HG02943 (cell line): ENCODE results near the gene TSPAN31.
A peak's percentile ranks its signal among the peaks of the same experiment; 100 is the strongest.

Source experiments
- ATAC-seq: cut with Tn5 transposase; IDR thresholded peaks from one replicate; pipeline ENCODE4 v1.9.1; 2021; ENCODE audit warnings: mild to moderate bottlenecking, low read depth, moderate library complexity; ENCODE audit not compliant: unreplicated experiment

TSPAN31 gene

DNA sequence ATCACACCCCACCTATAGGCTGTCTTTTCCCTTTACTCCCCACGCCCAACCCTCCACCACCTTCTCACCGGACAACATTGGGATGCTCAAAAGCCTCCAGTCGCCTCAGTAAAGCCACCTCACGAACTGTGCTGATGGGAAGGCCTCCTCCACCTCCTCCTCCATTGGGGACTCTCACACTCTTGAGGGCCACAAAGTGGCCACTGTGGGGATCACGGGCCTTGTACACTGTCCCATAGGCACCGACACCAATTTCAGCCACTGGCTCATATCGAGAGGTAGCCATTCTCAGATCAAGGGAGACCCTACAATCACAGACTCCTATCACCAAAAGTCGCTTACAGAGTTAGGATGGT is 6.6 kb downstream of the TSPAN31 start:
- no peak for ATAC-seq

DNA sequence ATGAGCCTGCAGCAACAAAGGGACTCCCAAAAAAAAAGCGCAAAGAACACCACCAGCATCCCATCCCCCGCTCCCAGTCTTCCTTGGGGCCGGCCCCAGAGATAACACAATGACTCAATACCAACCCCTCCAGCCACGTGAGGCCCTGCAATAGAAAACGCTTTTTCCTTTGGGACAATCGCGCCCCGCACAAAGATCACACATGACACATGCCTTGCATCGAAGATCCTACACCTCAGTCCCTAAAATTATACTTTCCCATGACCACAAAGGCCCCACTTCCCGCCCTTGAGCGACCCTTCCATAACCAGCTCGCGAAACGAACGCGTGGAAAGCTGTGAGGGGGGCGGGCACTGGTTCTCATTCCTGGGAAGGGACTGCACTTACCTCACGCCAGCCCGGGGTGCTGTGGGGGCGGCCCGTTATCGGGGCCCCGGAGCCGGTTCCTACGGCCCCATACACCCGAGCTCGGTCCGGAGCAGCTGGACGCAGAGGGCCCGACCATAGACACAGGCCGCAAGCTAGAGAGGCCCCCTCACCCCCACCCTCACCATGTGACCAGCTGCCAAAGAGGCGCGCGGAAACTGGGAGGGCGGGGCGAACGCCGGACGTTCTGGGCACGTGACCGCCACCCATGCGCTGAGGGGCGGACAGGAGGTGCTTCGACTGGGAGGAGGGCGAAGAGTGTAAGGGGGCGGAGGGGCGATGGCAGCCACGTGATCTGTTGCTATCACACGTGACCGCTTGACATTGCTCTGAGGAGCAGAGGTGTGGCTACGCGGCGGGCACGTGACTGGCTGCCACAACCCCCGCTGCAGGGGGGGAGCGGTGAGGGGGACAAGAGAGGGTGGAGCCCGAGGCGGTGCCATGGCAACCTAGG is 7.2 kb downstream of the TSPAN31 start, which contains the start of gene CDK4:
TSS of gene CDK4 (minus strand) at position 523 of the 880 bp plus-strand sequence. CDS start 593 bp downstream, outside the sequence.
- peak; percentile 73 for ATAC-seq

DNA sequence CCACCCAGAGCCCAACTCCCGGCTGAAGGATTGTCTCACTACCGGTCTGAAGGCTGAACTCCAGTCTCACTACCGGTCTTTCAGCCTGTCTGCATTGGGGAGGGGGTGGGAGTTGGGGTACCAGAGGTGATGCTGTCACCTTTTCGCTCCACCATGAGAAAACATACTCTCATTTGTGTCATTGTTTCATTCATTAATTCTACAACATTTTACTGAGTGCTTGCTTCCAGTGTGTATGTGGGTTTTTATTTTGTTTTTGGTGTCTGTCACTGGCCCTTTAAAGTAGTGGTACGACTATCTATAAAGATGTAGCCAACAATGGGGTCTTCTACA is 7.8 kb downstream of the TSPAN31 start:
- ATAC-seq = no peak

DNA sequence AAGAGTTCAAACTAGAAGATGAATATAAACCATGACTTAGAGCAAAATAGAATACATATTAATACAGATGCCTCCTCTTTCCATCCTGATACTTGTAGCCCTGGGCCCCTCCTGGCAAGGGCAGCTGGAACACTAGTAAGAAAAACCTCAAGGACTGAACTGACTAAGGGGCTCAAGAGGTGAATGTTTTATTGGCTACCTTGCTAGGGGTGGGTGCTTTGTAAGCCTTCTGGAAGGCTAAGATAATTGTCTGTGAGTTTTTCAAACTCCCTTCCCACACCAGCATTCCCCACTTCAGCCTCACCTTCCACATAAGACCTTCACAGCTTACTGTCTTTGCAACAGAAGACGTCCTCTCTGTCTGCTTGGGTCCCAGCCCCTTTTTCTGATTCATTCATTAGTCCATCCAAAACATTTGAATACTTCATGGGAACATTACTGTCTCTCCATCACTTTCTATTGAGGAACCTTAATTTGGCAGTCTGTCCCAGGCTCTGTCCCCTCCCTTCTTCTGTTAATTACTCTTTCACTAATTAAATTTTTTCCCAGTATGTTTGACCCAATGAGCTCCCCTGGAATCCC is 9.0 kb downstream of the TSPAN31 start:
- ATAC-seq = no peak

DNA sequence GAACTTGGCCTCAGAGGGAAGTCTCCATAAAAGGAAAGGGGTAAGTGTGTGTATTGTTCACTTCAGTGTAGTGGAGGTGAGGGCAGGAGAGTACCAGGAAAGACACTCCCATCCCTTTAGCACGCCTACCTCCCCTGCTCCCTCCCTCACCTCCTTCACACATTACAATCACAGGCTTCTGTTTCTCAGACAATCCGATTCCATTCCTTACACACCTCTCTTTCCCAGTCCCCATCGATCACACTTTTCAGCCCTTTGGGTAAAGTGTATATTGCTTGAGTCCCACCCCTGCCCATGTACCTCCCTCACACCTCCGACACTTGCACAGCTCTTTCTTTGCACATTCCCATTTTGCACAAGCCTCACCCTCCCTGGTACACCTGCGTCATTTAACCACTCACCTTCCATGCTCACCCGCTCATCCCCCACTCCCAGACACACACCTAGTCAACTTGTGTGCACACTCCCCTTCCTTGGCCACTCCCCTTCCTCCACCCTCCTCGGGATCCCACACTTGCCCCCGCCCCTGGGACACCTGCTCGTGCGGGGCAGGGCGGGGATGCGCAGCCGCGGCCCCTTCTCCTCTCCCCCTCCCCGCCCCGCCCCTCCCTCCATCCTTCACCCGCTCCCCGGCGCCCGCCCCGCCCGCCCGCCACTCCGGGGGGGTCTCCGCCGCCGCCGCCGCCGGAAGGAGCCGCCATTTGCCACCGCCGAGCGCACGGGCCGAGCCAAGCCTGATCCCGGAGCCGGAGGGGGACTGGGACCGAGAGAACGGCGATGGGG is 9.8 kb downstream of the TSPAN31 start, which contains the start of gene MARCHF9:
TSS of gene MARCHF9 (plus strand) at position 693 of the 783 bp plus-strand sequence. CDS start 426 bp downstream, outside the sequence.
- no peak for ATAC-seq

DNA sequence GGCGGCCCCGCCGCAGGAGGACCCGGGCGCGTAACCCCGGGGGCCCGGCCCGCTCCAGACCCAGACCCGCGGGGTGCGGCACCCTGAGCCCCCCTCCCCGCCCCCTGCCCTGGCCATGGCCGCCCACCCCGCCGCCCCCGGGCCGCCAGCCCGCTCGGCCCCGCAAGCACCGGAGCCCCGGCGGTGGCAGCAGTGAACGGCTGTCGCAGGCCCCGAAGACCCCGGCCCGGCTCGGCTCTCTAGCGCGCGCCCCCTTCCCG is 10.3 kb downstream of the TSPAN31 start:
- ATAC-seq = no peak

DNA sequence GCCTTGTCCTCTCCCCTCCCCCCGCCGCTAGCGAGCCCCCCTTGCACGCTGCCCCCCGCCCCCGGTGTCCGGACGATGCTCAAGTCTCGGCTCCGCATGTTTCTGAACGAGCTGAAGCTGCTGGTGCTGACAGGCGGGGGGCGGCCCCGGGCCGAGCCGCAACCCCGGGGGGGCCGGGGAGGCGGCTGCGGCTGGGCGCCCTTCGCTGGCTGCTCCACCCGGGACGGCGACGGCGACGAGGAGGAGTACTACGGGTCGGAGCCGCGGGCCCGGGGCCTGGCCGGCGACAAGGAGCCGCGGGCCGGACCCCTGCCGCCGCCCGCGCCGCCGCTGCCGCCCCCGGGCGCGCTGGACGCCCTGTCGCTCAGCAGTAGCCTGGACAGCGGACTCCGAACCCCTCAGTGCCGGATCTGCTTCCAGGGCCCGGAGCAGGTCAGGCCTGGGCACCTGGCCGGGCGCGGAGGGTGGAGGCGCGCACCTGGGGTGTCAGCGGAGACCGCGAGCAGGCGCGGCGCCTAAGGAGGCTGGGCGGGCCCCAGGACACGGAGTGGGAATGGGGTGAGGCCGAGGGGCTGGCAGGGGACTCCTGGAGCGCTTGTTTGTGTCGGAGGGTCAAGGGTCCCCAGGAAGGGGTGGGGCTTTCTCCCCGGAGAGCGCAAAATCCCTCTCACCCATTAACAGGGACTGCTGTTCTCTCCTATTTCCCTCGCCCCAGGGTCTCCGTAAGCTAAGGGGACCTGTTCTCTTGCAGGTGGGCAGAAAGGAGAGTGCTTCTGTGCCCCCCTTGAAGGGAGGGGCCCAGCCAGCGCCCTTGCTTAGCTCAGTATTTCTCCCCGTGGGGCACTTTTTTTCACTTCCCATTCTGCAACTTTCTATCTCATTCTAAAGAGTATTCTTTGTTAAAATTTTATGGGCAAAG is 10.9 kb downstream of the TSPAN31 start:
- no peak for ATAC-seq

DNA sequence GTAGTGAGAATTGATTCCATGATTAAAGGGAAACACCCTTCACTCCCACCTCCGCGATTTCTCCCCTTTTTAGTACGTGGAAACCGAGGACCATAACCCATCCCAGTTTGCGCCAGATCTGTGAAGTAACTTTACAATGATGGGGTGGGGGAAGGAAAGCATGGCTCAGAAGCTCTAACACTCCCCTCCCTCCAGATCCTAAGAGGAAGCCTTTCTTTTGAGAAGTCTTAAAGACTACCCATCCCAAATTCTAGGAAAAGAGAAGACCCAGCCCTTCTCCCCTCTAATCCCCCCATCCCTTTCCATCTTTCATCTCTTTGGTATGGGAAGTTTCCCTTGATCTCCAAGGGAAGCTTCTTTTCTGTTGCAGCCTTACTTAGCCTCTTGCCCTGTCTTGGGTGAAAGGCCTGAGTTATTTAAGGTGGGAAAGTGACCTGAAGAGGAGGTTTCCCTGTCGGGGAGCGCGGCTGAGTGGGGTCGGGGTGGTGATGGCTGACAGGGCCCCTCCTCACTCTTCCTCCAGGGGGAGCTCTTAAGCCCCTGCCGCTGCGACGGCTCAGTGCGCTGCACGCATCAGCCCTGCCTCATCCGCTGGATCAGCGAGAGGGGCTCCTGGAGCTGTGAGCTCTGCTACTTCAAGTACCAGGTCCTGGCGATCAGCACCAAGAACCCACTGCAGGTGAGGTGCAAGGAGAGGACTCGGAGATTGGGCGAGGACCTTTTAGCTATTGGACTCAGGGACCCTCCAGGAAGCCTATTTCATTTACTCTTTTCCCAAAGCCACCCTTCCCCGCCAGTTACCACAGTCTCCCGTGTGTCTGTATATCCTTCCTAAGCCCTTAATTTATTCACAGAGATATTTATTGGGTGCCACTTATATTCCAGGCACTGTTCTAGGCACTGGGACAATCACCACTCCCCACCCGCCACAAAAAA is 11.8 kb downstream of the TSPAN31 start:
- no peak for ATAC-seq

DNA sequence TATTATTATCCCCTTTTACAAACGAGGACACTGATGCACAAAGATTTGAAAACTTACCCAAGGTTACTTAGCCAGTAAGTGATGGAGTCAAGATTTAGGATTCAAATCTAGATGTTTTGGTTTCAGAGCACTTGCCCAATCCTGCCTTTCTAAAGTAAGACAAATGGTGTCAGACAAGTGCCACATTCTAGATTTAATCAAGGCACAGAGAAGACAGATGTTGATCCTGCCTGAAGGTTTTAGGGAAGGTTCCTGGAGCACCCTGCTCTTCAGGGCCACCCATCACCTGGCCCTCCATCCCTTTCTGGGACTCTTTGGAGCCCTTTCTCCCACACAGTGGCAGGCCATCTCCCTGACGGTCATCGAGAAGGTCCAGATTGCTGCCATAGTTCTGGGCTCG is 12.9 kb downstream of the TSPAN31 start:
- ATAC-seq = no peak

DNA sequence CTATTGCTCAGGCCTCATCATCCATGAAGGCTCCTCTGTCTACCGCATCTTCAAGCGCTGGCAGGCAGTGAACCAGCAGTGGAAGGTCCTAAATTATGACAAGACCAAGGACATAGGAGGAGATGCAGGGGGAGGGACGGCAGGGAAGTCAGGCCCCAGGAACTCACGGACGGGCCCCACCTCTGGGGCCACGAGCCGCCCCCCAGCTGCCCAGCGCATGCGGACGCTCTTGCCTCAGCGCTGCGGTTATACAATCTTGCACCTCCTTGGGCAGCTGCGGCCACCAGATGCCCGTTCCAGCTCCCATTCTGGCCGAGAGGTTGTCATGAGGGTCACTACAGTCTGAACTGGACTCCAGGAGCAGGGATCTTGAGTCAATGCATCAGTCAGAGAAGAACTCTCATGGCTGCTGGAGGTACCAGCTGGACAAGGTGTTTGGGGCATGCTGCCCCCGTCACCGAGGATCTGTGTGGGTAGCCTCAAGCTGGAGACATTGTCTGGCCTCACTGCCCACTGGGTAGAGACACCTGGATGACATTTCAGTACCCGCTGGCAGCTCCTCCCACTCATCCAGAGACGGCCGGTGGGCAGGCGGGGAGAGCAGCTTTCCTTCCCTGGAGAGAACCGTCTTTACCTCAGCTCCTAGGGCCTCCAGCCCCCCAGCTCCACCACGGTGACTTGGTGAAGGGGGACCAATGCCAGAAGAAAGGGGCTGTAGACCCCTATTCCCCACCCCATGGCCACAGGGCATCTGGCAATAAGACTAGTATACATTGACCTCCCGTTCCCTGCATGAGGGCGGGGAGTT is 13.9 kb downstream of the TSPAN31 start:
- no peak for ATAC-seq

DNA sequence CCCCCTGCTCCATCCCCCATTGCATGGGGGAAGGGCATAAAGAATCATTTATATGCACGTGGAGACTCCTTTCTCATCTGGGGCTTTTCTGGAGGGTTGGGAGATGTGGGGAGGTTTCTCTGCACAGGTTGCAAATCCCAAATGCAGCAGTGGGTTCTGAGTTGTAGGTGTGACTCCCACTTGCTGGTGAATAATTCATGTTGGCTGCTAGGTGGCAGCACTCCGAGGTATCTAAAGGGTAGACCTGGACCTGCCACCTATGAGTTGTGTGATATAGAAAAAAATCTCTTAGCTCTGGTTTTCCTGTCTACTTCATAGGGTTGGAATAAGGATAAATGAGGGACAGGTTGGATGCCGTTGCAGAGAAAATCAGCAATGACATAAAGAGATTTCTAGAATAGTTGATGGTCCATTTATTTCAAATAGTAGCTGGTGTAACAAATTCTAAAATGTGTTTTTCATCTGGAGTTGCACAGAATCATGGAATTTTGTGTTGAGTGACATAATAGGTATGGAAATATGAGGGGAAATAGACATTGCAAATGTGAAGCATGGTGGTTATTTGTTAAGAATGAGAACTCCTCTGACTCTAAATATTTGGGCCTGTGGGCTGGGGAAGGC is 14.6 kb downstream of the TSPAN31 start:
- ATAC-seq = no peak

DNA sequence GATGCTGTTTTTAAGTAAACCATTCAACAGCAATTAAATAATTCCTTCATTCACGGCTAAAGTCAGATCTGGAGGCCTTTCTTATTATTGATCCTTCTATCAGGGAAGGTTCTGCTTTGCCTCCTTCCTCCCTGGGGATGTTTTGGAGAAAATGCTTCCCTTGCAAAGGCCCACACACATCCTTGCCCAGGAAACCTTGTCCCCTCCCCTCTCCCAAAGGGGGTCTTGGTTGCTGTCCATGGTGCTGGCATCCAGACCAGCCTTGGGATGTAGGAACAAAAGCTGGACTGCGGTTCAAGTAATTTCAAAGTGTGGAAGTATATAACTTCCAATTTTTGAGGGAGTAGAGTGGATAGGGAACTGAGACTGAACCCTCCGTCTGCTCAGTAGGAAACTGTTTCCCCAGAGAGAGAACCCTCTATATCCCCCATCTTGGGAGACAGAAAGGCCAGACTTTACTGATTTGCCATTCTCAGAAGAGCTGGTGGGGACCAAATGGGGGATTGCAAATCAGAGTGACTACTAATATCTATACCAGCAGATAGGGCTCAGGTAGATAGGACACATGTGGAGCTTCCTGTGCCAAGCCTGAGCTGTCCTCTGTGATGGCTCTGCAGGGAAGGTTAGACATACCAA is 15.6 kb downstream of the TSPAN31 start:
- no peak for ATAC-seq

DNA sequence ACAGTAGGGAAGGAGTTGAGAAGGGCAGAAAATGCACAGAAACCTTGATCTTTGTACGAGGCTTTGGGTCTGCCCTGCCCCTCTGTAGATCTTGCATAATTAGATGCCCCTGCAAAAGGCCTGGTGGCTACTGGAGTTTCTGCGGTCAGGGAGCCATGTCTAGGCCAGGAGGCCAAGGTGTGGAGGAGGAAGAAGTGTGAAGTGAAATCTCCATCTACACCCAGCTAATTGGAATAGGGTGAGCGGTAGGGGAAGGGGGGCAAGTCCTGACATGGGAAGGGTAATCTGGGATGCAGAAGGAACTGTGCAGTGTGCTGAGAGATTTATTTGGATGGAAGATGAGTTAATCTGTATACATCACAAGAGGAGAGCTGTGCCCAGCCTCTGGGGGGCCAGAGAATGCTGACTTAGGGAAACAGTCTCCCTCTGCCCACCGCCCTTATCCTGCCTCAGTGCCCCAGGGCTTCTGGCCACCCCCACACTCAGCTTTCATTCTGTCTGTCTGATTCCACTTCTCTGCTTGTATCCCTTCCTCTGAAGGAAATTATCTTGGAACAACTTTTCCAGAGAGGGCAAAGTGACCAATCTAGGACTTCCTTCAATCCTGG is 16.7 kb downstream of the TSPAN31 start:
- no peak for ATAC-seq

DNA sequence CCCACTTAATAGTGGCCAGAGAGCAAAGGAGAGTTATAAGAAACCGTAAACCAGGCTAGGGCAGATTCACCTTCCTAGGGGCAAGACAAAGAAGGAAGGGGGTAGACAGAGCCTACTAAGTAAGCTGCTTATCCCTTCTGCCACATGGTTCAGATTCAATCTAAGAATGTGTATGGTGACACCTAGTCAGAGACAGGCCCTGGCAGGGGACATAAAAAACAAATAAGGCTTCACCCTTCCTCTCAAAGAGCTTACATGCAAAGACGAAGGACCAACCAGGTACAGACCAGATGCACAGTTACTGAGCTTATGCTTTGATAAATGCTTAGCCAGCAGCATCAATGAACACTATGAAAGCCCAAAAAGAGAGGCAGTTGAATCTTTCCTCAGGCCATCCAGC is 17.6 kb downstream of the TSPAN31 start:
- ATAC-seq = no peak

DNA sequence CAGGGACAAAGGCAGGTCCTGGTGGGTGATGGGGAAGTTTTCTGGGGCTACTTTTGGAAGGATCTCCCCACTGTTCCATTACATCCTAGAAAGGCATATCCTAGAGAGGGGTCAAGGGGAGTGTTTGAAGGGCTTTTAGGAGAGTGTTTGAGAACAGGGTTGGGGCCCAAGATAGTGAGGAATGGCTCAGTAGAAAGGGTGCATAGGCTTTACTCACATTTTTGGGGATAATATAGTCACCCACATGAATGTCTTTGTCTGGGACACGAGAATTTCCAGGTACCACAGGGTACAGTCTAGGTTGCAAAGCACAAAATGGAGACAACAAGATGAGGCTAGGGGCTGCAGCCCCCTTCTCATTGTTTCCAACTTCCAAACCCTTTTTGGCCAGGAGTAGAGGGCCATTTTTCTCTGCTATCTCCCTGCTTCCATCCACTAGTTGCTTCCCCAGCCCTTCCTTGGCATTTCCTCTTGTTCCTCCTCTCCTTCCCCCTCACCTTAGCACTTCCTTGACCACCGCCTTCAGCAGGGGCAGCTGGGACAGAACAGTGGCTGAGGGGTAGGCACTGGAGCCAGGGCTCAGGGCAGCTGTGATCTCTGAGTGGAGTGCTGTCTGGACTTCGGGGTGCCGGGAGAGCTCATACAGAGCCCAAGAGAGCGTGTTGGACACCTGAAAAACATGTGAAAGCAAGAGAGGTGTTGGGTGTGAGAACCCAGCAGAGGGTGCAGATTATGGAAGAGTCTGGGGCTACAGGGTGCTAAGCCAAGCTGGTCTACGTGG is 19.2 kb downstream of the TSPAN31 start:
- ATAC-seq = no peak

DNA sequence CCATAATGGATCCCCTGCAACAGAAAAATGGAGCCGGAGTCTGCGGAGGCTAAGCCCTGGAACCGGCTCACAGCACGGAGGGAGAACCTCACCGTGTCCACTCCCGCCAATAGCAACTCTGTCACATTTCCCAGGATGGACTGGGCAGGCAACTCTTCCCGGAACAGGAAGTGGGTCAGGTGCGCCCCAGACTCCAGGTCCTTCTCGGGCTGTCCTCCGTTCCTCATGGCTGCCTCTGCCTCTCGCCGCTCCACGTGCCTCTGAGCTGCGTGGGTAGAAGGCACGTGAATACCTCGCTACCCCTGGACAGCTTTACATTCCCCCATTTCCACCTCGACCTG is 19.8 kb downstream of the TSPAN31 start:
- ATAC-seq = no peak
